ENCODE measurements around the gene IZUMO2.

The IZUMO2 gene

GRCh38 chr19:50190439-50190891, 27.4 kb upstream of the IZUMO2 start:
- in situ Hi-C loops (cut with MboI; ENCODE audit: low sequenced_read_pairs, unreplicated experiment) = no loop called here
- TF ChIP-seq CTCF (IDR thresholded peaks at IDR 0.05; ENCODE audit: borderline replicate concordance, control extremely low read depth, extremely low read depth, insufficient read depth, missing control alignments) = no peak
- DNase-seq (ENCODE audit: low spot score) = no peak

- in situ Hi-C loops (cut with MboI; ENCODE audit: low sequenced_read_pairs, unreplicated experiment) = no loop called here
- no peak for TF ChIP-seq CTCF (IDR thresholded peaks at IDR 0.05; ENCODE audit: borderline replicate concordance, control extremely low read depth, extremely low read depth, insufficient read depth, missing control alignments)
Measured at GRCh38 chr19:50189331-50189730, 26.2 kb upstream of the IZUMO2 start.

GRCh38 chr19:50187937-50188336, 24.9 kb upstream of the IZUMO2 start:
- no peak for DNase-seq (ENCODE audit: low spot score)
- no peak for TF ChIP-seq CTCF (IDR thresholded peaks at IDR 0.05; ENCODE audit: borderline replicate concordance, control extremely low read depth, extremely low read depth, insufficient read depth, missing control alignments)
- in situ Hi-C loops (cut with MboI; ENCODE audit: low sequenced_read_pairs, unreplicated experiment) = no loop called here

More at GRCh38 chr19:50189331-50189730, 26.2 kb upstream of the IZUMO2 start:
- DNase-seq (ENCODE audit: low spot score) = no peak

GRCh38 chr19:50184196-50184595, 21.1 kb upstream of the IZUMO2 start:
- DNase-seq (ENCODE audit: low spot score) = no peak

GRCh38 chr19:50181121-50181520, 18.0 kb upstream of the IZUMO2 start:
- in situ Hi-C loops (cut with MboI; ENCODE audit: low sequenced_read_pairs, unreplicated experiment) = no loop called here
- TF ChIP-seq CTCF (IDR thresholded peaks at IDR 0.05; ENCODE audit: borderline replicate concordance, control extremely low read depth, extremely low read depth, insufficient read depth, missing control alignments) = no peak
- DNase-seq (ENCODE audit: low spot score) = no peak

More at GRCh38 chr19:50184196-50184595, 21.1 kb upstream of the IZUMO2 start:
- in situ Hi-C loops (cut with MboI; ENCODE audit: low sequenced_read_pairs, unreplicated experiment) = no loop called here
- no peak for TF ChIP-seq CTCF (IDR thresholded peaks at IDR 0.05; ENCODE audit: borderline replicate concordance, control extremely low read depth, extremely low read depth, insufficient read depth, missing control alignments)

GRCh38 chr19:50178859-50179537, 15.9 kb upstream of the IZUMO2 start:
- DNase-seq (ENCODE audit: low spot score) = no peak
- in situ Hi-C loops (cut with MboI; ENCODE audit: low sequenced_read_pairs, unreplicated experiment) = no loop called here

More at GRCh38 chr19:50178859-50179537, 15.9 kb upstream of the IZUMO2 start:
- TF ChIP-seq CTCF (IDR thresholded peaks at IDR 0.05; ENCODE audit: borderline replicate concordance, control extremely low read depth, extremely low read depth, insufficient read depth, missing control alignments) = no peak

Data from GM13976 (cell line).